GM18526 (cell line): Measurements from ENCODE around the gene PIRT.

Experiments used
- POLR2A ChIP-seq: IDR thresholded peaks from 3 replicates; pipeline ENCODE4 v1.6.1; 2011; ENCODE audit not compliant: insufficient read length; ENCODE audit errors: extremely low read depth

Gene PIRT

DNA sequence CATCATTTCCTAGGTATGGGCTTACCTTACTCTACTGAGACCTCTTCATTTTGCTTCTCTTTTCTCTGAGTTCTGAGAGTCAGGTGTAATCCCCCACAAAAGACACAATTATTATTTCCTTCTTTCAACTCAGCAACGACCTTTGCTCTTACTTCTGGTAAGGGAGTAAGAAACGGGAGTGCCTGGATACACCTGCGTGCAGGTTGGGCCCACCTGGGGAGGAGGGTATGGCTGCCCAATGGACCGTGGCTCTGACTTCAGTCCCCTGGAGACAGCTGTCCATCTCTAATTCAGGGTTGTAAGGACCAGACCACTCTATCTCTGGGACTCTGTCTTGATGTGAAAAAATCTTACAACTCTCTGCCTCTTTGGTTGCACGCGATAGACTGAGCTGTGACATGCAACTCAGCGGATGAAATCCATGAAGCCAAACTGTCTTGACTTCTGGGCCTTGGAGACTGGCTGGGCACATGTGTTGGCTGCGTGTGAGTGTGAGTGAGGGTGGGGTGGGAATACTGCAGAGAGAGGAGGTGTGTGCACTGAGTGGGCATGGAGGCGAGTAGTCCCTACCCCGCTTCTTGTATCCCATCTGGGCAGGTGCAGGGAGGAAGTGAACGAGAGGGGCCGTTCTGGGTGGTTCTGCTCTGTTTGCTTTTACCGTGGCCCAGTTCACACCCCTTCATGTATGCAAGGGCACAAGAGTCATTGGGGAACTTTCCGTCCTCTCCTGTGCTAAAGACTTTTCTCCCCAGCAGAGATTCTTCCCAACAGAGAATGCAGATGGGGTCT is 35.2 kb downstream of the PIRT start:
- no peak for TF ChIP-seq POLR2A

DNA sequence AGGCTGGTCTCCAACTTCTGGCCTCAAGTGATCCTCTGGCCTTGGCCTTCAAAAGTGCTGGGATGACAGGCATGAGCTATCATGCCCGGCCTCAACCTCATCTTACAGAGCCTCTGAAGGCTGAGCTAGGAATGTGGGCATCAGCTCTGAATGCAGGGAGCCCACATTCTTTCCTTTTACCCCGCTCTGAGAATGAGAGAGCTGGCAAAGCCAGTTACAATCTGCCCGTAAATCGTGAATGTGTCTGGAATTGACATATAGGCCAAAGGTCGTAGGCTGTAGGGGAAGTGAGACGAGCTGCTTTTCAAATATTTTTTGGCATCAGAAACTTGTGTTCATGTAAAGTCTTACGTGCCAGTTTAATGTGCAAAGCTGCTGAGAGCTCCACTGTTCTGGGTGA is 38.5 kb downstream of the PIRT start:
- TF ChIP-seq POLR2A, result no peak

DNA sequence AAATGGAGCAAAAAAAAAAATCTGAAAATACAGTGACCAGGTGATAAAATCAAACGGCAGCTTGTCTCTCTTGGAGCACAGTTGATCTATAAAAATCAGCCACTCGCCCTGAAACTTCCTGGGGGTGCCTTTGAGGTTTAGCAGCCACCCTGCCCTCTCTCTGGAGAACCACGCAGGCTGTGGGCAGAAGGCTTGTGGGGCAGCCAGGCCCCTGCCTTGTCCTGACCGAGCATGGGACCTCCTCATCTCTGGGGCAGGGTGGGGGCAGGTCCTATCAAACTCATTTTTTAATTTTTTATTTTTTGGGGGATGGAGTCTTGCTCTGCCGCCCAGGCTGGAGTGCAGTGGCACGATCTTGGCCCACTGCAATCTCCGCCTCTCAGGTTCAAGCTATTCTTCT is 39.0 kb downstream of the PIRT start:
- TF ChIP-seq POLR2A, result no peak

DNA sequence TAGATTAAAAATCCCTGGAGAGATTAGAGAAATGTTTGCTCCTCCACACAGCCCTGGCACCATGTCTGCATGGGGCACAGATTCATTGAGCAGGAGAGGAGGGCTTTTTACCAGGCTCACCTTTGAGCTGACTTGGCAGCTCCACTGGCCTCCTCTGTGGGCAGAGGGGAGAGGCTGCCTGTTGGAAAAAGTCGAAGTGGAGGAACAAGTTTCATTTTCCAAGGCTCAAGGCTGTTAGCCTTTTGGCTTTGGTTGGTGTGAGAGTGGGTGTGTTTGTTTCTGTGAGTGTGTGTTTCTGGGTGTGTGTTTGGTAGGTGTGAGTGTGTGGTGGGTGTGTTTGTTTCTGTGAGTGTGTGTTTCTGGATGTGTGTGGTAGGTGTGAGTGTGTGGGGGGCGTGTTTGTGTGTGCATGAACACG is 39.5 kb downstream of the PIRT start:
- no peak for TF ChIP-seq POLR2A

DNA sequence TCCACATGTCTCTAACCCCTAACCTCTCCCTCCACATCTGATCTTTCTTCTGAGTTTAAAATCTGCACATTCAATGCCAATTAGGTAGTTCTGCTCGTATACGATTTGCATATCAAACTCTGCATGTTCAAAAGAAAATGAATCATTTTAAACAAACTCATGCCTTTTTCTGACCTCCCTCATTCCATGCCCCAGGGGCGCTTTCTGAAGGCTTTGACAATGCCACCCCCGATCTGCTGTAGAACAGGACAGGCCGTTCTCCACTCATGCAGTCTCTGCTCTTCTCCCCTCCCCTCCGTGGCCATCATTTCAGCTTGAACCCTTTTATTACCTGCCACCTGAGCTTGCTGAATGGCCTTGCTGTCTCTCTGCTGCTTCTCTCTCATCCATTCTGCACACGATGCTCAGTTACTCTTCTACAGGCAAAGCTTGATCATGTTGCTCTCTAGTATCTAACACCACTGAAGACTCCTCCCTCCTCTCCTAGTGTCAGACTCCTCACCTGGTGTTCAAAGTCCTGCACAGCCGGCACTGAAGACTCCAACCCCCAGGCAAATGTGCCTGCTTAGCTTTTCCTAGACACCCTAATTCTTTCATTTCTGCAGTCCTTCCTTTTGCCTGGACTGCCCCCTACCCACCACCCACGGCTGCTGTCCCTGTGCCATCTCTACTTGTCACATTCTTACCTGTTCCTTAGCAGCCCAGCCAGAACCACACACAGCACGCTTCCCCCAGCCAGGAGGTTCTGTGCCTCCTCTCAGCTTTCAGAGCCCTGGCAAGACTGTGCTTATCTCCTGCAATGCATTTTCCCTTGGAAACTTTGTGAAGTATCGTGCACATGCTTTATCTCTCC is 40.2 kb downstream of the PIRT start:
- no peak for TF ChIP-seq POLR2A

DNA sequence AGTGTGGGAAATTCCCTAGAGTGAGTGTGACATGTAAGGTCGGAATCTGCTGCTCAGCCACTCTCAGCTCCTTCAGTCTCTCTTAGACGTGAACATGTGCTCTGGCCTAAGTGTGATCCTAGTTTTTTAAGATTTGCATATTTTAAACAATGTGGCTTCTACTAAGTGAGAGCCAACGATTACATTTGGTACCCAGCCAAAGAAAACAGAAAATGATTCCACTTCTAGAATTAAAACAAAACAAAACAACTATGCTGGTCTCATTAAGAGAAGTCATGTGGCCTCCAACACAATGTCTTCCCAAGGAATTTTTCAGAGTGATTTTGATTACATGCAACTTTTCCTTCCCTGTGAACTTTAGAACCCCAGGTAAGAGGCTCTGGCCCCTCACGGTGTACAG is 44.1 kb downstream of the PIRT start:
- TF ChIP-seq POLR2A, result no peak

DNA sequence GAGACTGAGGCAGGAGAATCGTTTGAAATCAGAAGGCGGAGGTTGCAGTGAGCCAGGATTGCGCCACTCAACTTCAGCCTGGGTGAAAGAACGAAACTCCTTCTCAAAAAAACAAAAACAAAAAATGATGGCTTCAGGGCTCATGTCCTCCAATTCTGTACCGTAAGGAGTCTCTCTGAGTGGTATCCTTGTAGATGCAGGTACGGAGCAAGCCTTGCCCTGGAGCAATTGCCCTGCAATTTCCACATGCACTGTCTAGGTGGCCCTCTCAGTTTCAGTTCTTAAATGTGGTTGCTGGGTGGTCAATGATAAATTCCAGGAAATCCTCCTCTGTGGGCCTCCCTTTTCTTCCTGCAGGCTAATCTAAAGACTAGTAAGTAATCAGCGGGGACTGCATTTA is 44.6 kb downstream of the PIRT start:
- no peak for TF ChIP-seq POLR2A

DNA sequence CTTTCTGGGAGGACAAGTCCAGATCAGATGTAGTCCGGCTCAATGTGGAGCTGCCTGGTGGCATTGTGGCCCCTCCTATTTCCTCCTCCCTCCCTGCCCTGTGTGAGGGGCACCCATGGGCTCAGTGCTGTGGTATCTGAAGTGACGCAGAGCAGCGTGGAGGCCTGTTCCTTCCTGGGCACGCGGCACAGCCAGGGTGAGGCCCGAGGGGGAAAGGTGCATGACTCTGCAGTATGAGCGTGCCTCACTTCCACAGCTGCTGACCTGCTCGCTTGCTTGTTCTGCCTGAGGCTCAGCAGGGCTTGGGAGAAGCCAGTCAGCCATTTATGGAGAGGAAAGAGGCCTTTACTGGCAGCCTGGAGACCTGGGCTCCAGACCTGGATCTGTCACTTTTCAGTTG is 45.7 kb downstream of the PIRT start:
- no peak for TF ChIP-seq POLR2A

DNA sequence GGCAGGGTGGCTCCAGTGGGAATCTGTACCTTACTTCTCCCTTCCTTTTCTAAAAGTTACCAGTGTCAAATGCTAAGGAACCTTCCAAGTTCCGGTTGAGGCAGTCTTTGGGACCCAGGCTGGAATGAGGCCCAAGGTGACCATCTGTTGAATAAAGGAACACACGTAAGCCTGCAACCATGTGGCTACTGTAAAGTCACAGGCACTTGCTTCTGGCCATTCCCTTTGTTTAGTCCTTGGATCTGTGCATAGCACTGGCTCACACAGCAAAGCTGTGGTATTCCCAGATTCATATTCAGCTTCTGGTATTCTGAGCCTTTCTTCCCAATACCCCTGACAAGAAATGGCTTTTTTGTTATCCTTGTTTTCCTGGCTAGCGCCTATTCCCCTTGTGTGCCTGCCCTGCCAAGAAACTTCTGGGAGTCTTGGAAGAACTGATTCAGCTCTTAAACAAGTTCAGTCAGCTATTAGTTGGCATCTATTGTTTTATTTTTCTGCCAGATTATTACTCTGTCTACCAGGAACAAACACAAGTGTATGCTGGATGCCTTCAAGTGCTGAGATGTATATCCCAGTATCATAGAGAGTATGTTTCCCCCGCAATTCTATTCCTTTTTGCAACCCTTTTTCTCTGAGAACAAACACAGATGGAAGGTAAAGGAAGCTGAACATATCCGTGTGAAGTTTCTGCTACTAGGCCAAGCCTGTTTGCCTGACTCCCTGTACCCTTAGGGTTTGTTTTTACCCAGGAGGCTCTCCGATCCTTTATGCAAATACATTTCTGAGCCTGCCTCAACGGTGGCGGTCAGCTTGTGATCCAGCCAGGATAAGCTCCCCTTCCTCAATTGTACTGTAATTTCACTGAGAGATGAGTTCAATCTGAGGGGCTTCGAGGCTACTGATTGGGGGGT is 47.1 kb downstream of the PIRT start:
- TF ChIP-seq POLR2A, result no peak

DNA sequence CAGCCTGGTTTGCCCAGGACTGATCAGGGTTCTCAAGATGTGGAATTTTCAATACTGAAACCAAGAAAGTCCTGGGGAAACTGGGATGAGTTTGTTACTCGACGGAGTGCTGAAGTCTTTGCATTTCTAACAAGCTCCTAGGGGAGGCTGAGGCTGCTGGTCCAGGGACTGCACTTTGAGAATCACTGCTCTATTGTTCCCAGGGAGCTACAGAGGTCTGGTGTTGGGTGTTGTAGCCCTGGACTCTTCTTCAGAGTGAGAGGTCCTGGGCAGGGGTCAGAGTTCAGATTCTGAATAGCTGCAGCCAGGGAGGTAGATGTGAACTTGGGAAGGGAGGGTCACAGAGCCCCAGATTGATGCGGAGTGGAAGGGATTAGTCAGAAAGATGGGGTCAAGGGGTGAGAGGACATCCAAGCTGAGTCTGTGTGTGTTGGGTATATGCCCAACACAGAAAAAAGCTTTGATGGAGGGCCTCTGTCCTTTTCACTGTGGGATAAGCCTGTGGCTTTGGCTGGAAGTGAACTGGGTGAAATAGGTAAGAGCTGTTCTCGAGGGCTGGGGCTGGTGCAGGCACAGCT is 48.1 kb downstream of the PIRT start:
- TF ChIP-seq POLR2A, result no peak

DNA sequence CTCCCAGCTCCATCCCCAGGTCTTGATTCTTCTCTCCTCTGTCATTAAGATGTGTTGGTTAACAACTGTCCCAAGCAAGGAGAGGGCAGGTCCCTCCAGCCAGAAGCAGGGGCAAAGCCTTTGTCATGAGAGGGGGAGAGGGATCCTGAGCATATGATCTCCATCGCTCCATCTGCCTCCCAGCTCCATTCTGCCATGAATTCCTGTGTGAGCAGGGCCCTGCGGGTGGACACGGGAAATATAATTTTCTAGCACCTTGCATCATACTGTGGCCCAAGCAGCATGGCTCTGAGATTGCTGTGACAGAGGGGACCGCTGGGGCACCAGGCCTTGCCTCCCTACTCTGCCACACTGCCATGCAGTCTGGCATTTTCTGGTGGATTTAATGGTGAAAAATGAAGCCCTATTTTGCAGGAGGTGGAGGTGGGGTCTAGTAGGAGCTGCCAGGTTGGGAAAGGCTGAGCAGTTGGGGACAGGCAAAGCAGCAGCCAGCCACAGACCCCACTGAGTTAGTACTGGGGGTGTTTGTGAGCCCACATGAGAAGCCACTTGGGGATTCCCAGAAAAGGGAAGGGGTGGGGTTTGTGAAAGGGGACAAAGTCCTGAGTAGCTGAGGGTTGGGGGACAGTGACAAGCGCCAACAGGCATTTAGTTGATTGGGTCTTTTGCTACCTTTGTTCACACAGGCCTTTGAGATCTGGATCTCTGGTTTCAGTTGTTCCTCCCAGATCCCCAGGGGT is 50.4 kb downstream of the PIRT start:
- TF ChIP-seq POLR2A, result no peak

DNA sequence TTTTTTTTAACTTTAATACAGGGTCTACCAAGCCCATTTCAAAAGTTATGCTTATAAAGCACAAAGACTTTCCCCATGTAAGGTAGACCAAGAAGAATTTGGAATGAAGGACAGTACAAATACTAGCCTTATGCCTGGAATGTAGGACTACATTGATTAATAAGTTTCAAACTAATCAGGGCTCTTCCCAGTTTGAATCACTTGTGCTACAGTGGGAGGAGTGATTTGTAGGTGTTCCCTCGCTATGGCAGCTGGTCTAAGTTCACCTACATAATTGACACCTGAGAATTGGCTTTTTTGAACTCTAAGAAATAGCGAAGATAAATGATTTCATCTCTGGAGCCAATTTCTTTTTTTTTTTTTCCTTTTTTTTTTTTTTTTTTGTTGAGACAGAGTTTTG is 52.6 kb downstream of the PIRT start:
- TF ChIP-seq POLR2A, result no peak

DNA sequence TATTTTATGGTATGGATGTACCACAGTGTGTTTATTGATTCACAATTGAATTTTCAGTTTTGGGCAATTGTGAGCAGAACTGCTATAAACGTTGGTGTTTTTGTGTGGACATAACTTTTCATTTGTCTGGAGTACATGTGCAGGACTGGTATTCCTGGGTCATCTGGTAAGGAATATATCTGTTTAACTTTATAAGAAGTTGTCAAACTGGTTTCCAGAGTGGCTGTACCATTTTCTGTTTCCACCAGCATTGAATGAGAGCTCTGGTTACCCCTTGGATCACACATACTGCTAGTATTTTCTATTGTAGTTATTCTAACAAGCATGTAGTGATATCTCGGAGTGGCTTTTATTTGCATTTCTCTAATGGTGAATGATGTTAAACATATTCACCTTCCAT is 58.3 kb downstream of the PIRT start:
- no peak for TF ChIP-seq POLR2A

DNA sequence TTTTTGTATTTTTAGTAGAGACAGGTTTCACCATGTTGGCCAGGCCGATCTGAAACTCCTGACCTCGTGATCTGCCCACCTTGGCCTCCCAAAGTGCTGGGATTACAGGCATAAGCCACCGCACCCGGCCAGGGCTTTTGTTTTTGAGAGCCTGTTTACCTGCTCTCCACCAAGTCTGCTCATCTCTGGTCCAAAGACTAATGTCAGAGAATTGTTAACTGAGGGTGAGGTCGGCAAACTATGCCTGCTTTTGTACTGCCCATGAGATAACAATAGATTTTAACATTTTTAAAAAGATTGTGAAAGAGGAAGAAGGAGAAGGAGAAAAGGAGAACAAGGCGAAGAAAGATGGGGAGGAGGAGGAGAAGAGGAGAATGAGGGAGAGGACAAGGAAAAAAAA is 60.0 kb downstream of the PIRT start:
- no peak for TF ChIP-seq POLR2A
